ENCODE measurements around the gene TFE3.
"Not testable (repeated sequence)": the region's sequence is repeated elsewhere in the genome, so short reads cannot be mapped to it uniquely, and the experiment has no call there.

TFE3 gene

DNA sequence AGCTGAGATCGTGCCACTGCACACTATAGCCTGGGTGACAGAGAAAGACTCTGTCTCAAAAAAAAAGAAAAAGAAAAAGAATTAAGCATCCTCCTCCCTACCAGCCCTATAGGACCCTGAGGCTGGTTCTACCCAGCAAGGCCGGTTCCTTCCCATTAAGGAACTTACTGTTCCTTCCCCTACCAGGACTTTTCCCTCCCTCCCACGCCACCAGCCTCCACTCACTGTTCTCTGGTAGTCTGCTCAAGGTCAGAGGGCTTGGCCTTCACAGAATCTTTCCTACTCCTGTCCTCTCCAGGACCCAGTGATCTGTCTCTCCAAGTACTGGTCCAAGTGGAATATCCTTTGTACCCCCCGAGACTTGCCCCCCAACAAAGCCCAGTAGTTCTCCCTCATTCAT, 42.5 kb downstream of the TFE3 start:
- DNase-seq: no peak

DNA sequence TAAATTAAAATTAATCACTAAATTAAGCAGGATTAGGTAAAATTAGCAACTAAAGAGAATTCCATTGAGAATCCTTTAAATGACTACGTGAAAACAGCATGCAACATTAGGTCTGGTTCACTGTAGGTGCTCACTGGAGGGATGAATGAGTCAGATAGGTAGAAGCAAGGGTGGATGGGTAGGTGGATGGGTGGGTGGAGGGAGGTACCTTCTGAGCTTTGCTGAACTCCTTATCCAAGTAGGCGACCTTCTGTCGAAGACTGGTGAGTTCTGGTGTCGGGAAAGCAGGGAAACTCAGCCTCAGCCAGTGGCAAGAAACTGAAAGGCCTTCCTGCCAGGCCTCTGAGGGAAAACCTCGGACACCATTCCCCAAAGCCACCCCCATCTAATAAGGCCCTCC, 44.1 kb downstream of the TFE3 start:
- no peak for DNase-seq

DNA sequence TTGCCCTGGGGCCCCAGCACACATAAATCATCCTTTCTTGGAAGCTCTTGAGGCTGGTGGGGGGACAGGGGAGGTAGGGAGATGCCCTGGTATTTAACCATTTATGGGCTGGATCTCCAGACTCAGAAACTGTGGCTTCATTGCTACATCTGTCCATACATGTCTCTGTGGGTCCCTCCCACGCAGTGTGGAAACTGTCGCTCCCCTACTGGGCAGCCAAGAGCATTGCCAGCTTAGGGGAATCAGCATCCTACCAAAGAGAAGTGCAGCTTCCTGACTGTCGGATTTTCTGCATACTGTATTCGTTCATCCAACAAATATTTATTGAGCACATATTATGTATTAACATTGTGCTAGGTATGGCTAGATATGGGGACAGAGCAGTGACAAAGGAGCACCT, 44.8 kb downstream of the TFE3 start:
- no peak for DNase-seq

DNA sequence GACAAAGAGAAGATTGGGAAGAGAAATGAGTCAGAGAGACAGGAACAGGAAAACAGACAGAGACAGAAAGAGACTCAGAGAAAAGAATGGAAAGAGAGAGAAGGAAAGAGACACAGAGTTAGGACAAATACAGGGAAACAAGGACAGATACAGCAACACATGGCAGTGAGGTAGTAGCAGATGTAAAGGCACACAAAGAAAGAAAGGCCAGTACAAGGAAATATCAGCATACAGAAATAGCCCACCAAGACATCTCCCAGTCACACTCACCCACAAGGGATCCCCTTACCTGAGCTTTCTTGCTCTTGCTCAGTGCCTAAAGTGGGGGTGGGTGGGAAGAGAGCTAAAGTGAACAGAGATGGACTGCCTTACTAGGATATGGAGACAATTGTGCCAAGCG, 45.3 kb downstream of the TFE3 start:
- DNase-seq: no peak

DNA sequence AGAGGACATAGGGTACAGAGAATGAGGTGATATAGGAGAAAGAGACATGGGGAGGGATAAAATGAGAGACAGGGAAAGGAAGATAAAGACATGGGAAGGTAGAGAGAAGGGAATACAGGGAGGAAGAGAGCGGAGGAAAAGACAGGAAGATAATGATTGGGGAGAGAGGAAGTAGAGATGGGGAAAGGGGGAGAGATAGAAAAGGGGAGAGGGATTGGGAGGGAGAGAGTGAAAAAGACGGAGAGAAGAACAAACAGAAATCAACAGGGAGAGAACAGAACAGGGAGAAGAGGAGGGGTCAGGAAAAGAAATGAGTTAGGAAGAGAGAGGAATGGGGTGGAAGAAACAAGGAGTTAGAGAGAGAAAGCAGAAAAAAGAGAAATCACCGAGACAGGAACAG, 45.7 kb downstream of the TFE3 start:
- no peak for DNase-seq

DNA sequence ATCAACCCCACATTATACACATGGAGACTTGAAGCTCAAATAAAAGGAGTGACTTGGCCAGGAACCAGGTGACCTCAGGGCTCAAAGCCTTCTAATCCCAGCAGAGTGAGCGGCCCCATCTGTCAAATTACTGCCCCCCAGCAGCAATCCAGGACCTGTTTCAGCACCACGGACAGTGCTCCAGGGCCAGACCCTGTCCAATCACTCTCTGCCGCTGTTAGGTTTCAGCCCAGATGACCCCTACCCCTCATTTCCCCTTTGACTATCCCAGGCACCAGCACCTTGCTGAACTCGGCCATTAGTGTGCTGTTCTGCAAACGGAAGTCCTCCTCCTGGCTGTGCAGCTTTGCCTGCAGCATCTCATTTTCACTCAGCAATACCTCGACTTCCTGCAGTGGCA, 46.2 kb downstream of the TFE3 start:
- no peak for DNase-seq

DNA sequence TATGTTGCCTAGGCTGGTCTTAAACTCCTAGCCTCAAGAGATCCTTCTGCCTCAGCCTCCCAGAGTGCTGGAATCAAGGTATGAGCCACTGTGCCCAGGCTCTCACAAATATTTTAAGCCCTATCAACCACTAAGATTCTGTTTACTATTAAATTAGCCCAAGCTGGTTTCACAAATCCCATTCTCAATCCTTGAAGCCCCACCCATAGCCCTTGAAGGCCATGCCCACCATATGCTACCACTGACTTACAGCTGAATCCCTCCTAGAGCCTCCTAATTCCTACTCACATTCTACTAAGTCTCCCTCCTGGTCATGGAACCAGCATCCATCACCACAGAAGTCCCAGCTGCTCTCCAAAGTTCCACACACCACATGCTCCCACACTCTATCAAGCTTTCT, 50.8 kb downstream of the TFE3 start:
- DNase-seq: no peak

DNA sequence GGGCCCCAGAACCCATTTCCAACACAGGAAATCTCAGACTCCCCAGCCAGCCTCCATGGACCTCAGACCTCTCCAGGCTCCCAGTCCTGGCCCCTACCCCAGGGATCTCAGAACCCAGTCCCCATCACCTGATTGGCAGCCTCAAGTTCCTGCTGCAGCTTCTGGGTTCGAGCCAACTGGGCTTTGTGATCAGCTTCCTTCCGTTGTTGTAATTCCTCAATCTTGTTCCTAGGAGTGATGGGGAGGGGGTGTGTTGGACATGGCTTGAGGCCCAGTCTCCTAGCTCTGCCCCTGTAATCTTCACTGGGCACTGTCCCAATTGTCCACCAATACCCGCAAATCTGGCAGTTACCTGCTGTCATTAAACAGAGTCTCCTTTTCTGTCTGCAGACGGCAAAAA, 53.7 kb downstream of the TFE3 start:
- DNase-seq: no peak

DNA sequence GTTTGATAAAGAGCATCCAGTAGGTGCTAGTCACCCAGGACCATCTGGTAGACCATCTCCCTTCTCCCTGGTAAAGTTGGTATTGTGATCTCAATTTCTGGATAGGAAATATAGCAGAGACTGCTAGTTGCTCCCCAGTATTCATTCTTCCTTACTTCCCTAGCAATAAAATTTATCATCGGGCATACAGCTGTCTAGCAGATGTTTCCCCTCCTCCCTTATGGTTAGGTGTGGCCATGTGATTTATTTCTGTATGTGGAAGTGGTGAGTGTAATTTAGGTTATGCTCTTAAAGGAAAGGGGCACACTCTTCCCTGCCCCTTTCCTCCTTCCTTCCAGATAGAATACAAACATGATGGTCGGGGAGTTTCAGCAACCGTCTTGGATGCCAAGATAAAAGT, 59.3 kb downstream of the TFE3 start:
- DNase-seq: no peak

DNA sequence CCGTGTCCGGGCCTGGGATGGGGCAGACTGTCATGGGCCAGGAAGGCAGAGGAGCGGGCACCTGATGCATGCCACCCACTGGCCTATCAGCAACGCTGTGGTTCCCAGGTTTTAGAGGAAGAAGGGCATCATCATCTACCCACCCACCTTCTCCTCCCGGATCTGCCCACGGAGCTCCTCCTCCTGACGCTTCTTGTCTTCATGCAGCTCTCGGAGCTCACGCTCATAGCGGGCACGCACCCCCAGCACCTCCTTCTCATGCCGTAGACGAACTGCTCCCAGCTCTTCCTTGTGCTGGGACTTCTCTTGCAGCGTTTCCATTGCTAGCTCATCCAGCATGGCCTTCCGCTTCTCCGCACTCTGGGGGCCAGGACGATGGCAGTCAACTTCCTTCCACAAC, 60.1 kb downstream of the TFE3 start:
- no peak for DNase-seq

DNA sequence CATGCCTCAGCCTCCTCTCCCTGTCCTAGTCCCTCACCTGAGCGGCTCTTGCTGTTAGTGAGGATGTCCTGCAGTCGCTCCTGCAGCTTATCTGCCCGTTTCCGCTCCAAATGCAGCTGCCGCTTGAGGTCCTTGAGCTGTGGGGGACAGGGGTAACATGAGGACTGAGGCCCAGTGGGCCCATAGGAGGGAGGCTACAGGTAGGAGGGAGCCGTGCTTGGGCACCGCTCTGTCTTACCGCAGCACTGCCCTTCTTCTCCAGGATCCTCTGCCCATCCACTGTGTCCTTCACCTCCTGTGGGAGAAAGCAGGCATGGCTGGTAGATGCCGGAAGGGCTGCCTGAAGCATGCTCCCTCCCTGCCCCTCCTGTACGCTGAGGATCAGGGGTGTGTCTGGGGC, 62.0 kb downstream of the TFE3 start:
- DNase-seq: no peak

DNA sequence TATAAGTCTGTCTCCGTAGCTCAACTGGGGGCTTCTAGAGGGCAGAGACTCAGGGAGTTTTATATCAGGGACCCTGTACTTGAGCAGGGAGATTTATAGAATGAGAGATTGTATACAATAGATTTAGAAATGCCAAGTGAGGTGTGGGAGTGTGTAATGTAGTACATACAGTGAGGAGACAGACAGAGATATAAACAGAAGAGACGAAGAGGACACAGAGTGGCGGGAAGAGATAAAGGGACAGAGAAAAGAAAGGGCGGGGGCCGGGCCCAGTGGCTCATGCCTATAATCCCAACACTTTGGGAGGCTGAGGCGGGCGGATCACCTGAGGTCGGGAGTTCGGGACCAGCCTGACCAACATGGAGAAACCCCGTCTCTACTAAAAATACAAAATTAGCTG, 62.8 kb downstream of the TFE3 start:
- not testable (repeated sequence) for DNase-seq
